Endothelial cell of umbilical vein (primary cell): ENCODE results near the gene CPED1. TPM values are rescaled to one million over a fixed set of nuclear protein-coding genes. Genes with fewer than 3 reads are reported as not detected.

Experiments used
- BruUV-seq: library from RNA; stranded (reverse); fragments of 400-500 nt; replicated peaks from 2 replicates; lab custom pipeline; 2021; lab: Mats Ljungman, UMichigan
- CTCF ChIA-PET: fragments of 300-600, 350-600 bp; sonication (Branson Sonifier 250); formaldehyde crosslinking; loops from one replicate; lab custom pipeline; 2021; ENCODE audit warnings: antibody characterized with exemption, inconsistent platforms; lab: Charles Lee
- POLR2A ChIA-PET: fragments of 300-600, 350-600 bp; sonication (Branson Sonifier 250); formaldehyde crosslinking; loops from one replicate; lab custom pipeline; 2021; ENCODE audit warnings: antibody characterized with exemption, inconsistent platforms; lab: Charles Lee
- DNase-seq: peaks from one replicate; pipeline ENCODE4 v3.0.0-alpha.2; 2011; ENCODE audit warnings: low read depth, low spot score
- FAIRE-seq: peaks from 2 replicates; lab custom pipeline; 2011; peaks lifted over from hg19 to GRCh38; lab: Jason Lieb, UNC
- H2AFZ ChIP-seq: 2 replicates; pipeline ENCODE4 v1.6.0; 2012; ENCODE audit warnings: low read depth, low read length, control low read depth, inconsistent platforms
- H3K27ac ChIP-seq: 2 replicates; pipeline ENCODE4 v1.5.1; 2011; ENCODE audit warnings: low read depth, mild to moderate bottlenecking, control low read depth, low read length, moderate library complexity; ENCODE audit not compliant: insufficient read depth
- H3K27me3 ChIP-seq, 2 experiments: 2 replicates each; pipeline versions ENCODE4 v1.6.0 to v1.6.1; 2011; ENCODE audit warnings: low read length in 2 of 2, mixed read lengths in 1 of 2; ENCODE audit not compliant: control insufficient read depth in 2 of 2, insufficient read depth in 2 of 2
- H3K36me3 ChIP-seq, 2 experiments: 2 replicates in 1 of 2; 3 replicates in 1 of 2; pipeline ENCODE4 v1.5.1; 2011; ENCODE audit warnings: low read length in 2 of 2, mild to moderate bottlenecking in 1 of 2, moderate library complexity in 1 of 2; ENCODE audit not compliant: control insufficient read depth in 2 of 2, insufficient read depth in 2 of 2; ENCODE audit errors: extremely low read depth in 1 of 2
- H3K4me1 ChIP-seq: 3 replicates; pipeline ENCODE4 v1.5.1; 2011; ENCODE audit warnings: mild to moderate bottlenecking, low read length; ENCODE audit not compliant: control insufficient read depth, insufficient read depth; ENCODE audit errors: extremely low read depth
- H3K4me2 ChIP-seq: 2 replicates; pipeline ENCODE4 v1.6.1; 2011; ENCODE audit warnings: low read length, control low read depth, mixed read lengths; ENCODE audit not compliant: insufficient read depth
- H3K4me3 ChIP-seq, 3 experiments: fragments of 200-600 bp in 1 of 3; sonication (generic), shearing (Covaris generic) in 1 of 3; replicated peaks in 1 of 3; 2 replicates each; pipeline ENCODE4 v1.5.1; 2011 to 2016; ENCODE audit warnings: control low read depth in 3 of 3, low read length in 3 of 3, mild to moderate bottlenecking in 2 of 3, inconsistent platforms in 1 of 3, low read depth in 1 of 3, moderate library complexity in 1 of 3; ENCODE audit not compliant: insufficient read depth in 1 of 3
- H3K79me2 ChIP-seq: 2 replicates; pipeline ENCODE4 v1.6.0; 2012; ENCODE audit warnings: low read length, inconsistent platforms; ENCODE audit not compliant: control insufficient read depth, insufficient read depth
- H3K9ac ChIP-seq: replicated peaks from 2 replicates; pipeline ENCODE3; 2011; ENCODE audit warnings: low read length, control low read depth; ENCODE audit not compliant: insufficient read depth; ENCODE audit errors: extremely low read depth
- H3K9me1 ChIP-seq: replicated peaks from 3 replicates; pipeline ENCODE4 v1.6.0; 2011; ENCODE audit warnings: mild to moderate bottlenecking, low read length; ENCODE audit not compliant: control insufficient read depth, insufficient read depth; ENCODE audit errors: extremely low read depth
- H3K9me3 ChIP-seq: replicated peaks from 2 replicates; pipeline ENCODE4 v1.5.1; 2012; ENCODE audit warnings: low read length, inconsistent platforms; ENCODE audit not compliant: control insufficient read depth, insufficient read depth
- H4K20me1 ChIP-seq: replicated peaks from 2 replicates; pipeline ENCODE3; 2011; ENCODE audit warnings: mild to moderate bottlenecking, low read length; ENCODE audit not compliant: control insufficient read depth, insufficient read depth; ENCODE audit errors: extremely low read depth
- EZH2 ChIP-seq: IDR thresholded peaks from 2 replicates; pipeline ENCODE4 v1.6.1; 2012; ENCODE audit warnings: borderline replicate concordance, low read depth, mild to moderate bottlenecking, moderate library complexity, low read length, inconsistent platforms; ENCODE audit not compliant: severe bottlenecking
- GATA2 ChIP-seq: IDR thresholded peaks from 2 replicates; pipeline ENCODE4 v1.7.0; 2011; ENCODE audit warnings: low read depth, mild to moderate bottlenecking, moderate library complexity, mixed read lengths, low read length; ENCODE audit not compliant: insufficient read length, insufficient read depth
- MYC ChIP-seq: IDR thresholded peaks from one replicate; pipeline ENCODE4 v1.6.1; 2011; ENCODE audit warnings: mild to moderate bottlenecking, low read depth, low read length
- POLR2AphosphoS5 ChIP-seq: IDR thresholded peaks from 2 replicates; pipeline ENCODE4 v1.6.1; 2012; ENCODE audit warnings: low read depth, mild to moderate bottlenecking, control low read depth, low read length, moderate library complexity; ENCODE audit not compliant: insufficient read depth
- dilution Hi-C: fragments of 300-500 bp; cut with MboI; formaldehyde crosslinking; loops from one replicate; pipeline ENCODE4 v1.15.0; 2019; ENCODE audit warnings: low sequenced_read_pairs; ENCODE audit not compliant: extremely low pct_ligation_motif_present
- intact Hi-C: fragments of 100-400 bp; cut with micrococcal nuclease; formaldehyde crosslinking; loops from one replicate; pipeline ENCODE4 v1.10.0; 2022
- polyA plus RNA-seq, 4 experiments: library from polyadenylated mRNA; depleted of rRNA in 3 of 4; stranded (reverse) in 3 of 4; unstranded in 1 of 4; fragments of >200 nt; gene quantifications; 2 replicates each; pipeline versions ENCODE4 v1.2.1 to v1.2.3, GENCODE V29; 2011 to 2012; ENCODE audit warnings: missing spikeins in 1 of 4
- total RNA-seq: library from RNA; stranded (reverse); gene quantifications from 2 replicates; pipeline ENCODE4 v1.2.3, GENCODE V29; 2021
- TF ChIP-seq, protein P1 (sequence below), 2 donors: IDR thresholded peaks; 1 replicate in 1 of 2; 2 replicates in 1 of 2; pipeline ENCODE4 v1.5.1; 2011; ENCODE audit warnings: low read length in 2 of 2, mild to moderate bottlenecking in 2 of 2, moderate library complexity in 2 of 2, control low read depth in 1 of 2, inconsistent platforms in 1 of 2, low read depth in 1 of 2; ENCODE audit not compliant: insufficient read depth in 1 of 2; ENCODE audit errors: extremely low read depth in 1 of 2

CPED1 gene
- total and polyA plus RNA-seq, 2 donors (not counting 3 experiments of a cell fraction or from before 2014, with no cell fraction given): 0.22 to 3.0 TPM

DNA sequence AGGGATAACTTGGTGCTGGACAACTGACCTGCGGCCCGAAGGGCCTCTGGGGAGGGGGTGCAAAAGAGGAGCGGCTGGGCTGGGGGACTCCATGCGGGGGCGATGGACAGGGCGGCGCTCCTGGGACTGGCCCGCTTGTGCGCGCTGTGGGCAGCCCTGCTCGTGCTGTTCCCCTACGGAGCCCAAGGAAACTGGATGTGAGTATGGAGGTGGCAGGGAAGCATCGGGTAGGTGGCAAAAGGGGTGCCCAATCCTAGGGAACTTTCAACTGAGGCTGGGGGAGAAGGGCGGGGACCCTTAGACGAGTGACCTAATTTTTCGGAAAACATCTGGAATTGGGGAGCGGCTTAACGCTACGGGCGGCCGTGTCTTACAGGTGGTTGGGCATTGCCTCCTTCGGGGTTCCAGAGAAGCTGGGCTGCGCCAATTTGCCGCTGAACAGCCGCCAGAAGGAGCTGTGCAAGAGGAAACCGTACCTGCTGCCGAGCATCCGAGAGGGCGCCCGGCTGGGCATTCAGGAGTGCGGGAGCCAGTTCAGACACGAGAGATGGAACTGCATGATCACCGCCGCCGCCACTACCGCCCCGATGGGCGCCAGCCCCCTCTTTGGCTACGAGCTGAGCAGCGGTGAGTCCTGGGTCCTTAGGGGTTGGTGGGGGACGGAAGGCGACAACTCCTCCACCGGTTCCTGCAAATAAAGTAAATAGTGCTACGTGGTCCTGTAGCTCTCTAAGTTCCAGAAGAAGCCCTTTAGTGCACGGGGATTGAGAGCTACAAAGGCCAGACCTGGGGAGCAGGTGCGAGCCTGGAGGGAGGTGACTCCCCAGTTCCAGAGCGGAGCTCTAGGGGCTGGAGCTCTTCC lies 340.9 kb downstream of the CPED1 start:
- H3K9ac ChIP-seq: no peak overlapping the region
- peaks cover 38 to 59% of the 10 kb centered on the region in 2 experiments for H3K27me3 ChIP-seq
- no peaks in the 10 kb centered on the region for H3K79me2 ChIP-seq
- no TSS peak for BruUV-seq
- CTCF ChIA-PET: interaction anchor here (1.0 to 1.7 kb wide), 2 partner anchors 38 to 665 kb away, joined by 4 read pairs; no protein-coding TSS in a partner anchor
- no peaks in the 10 kb centered on the region for H3K9me1 ChIP-seq
- peaks cover 12% of the 10 kb centered on the region for H3K4me1 ChIP-seq
- dilution Hi-C loops (no loop called here), intact Hi-C loops (no loop called here)
- DNase-seq: no peak
- H3K4me3 ChIP-seq: no peak overlapping the region
- H2AFZ ChIP-seq: no peak overlapping the region
- H4K20me1 ChIP-seq: no peaks in the 10 kb centered on the region
- H3K4me2 ChIP-seq: peak overlapping the region; percentile 67
- no peak overlapping the region for H3K27ac ChIP-seq
- TF ChIP-seq, protein P1, sequence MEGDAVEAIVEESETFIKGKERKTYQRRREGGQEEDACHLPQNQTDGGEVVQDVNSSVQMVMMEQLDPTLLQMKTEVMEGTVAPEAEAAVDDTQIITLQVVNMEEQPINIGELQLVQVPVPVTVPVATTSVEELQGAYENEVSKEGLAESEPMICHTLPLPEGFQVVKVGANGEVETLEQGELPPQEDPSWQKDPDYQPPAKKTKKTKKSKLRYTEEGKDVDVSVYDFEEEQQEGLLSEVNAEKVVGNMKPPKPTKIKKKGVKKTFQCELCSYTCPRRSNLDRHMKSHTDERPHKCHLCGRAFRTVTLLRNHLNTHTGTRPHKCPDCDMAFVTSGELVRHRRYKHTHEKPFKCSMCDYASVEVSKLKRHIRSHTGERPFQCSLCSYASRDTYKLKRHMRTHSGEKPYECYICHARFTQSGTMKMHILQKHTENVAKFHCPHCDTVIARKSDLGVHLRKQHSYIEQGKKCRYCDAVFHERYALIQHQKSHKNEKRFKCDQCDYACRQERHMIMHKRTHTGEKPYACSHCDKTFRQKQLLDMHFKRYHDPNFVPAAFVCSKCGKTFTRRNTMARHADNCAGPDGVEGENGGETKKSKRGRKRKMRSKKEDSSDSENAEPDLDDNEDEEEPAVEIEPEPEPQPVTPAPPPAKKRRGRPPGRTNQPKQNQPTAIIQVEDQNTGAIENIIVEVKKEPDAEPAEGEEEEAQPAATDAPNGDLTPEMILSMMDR (IDR thresholded peaks at IDR 0.05; ENCODE audit: extremely low read depth in 1 of 2, insufficient read depth in 1 of 2, low read depth in 1 of 2, low read length in 2 of 2): no peak
- TF ChIP-seq EZH2 (peak; percentile 96), MYC (no peak), POLR2AphosphoS5 (no peak), GATA2 (no peak)
- no peak for FAIRE-seq
- POLR2A ChIA-PET: no interaction called here
- H3K36me3 ChIP-seq: no peaks in the 10 kb centered on the region
- H3K9me3 ChIP-seq: no peaks in the 10 kb centered on the region
